B cell (primary cell): ENCODE measurements around the gene CDC42BPA.

Experiments used
- CTCF ChIP-seq: fragments of 200-600 bp; IDR thresholded peaks from one replicate; pipeline ENCODE4 v1.8.0; 2022; ENCODE audit warnings: antibody characterized with exemption, mild to moderate bottlenecking
- EZH2 ChIP-seq: IDR thresholded peaks from 2 replicates; pipeline ENCODE4 v1.6.1; 2012; ENCODE audit warnings: borderline replicate concordance, low read depth, mild to moderate bottlenecking, moderate library complexity, low read length; ENCODE audit not compliant: insufficient read depth, poor library complexity, severe bottlenecking

GRCh38 chr1:227355542-227356245 lies 37.4 kb upstream of the CDC42BPA start:
- TF ChIP-seq CTCF = no peak
- TF ChIP-seq EZH2 = no peak
